ENCODE data around the gene HOXA13. TPM values are rescaled to one million over a fixed set of nuclear protein-coding genes. Genes with fewer than 3 reads are reported as not detected.

Gene HOXA13
- total RNA-seq, result 8.6 and 11.1 TPM in 2 replicates

DNA sequence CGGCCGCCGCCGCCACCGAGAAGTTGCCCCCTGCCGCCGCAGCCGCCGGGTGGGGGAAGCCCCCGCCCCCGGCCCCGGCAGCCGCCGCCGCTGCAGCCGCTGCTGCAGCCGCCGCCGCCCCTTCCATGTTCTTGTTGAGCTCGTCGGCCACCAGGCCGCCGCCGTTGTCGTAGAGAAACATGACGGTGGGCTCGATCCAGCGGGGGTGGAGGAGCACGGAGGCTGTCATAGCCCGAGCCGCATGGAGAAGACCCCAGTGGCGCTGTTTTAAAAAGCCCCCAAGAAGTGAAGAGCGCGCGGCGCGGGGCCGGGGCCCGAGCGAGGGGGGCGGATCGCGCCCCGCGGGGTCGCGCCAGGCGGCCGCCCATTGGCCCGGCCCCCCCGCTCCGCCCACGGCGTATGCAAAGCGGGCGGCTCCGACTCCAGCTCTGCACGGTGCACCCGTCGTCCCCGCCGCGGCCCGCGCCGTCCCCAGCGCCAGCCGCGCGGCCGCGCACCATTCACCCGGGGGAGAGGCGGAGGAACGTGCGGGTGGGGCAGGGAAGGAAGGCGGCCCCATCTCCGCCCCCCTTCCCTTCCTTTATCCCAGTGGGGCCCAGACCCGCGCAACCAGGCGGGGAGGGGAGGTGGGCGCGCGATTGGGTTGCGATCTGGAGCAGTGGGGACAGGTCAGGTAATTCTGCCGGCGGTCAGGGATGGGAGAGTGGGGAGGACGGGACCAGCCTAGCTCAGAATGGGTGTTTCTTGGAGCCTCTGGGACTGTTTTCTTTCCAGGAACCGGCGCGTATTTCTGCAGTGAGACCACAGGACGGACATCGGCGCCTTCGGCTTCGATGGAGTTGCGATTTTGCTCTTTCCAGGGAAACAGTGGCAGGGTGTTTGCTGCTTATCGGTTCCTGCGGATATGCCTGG lies at the start of gene HOXA13:
Gene HOXA13 (minus strand): TSS at position 243 of the 912 bp plus-strand sequence. CDS start 14 bp downstream, at position 229.

DNA sequence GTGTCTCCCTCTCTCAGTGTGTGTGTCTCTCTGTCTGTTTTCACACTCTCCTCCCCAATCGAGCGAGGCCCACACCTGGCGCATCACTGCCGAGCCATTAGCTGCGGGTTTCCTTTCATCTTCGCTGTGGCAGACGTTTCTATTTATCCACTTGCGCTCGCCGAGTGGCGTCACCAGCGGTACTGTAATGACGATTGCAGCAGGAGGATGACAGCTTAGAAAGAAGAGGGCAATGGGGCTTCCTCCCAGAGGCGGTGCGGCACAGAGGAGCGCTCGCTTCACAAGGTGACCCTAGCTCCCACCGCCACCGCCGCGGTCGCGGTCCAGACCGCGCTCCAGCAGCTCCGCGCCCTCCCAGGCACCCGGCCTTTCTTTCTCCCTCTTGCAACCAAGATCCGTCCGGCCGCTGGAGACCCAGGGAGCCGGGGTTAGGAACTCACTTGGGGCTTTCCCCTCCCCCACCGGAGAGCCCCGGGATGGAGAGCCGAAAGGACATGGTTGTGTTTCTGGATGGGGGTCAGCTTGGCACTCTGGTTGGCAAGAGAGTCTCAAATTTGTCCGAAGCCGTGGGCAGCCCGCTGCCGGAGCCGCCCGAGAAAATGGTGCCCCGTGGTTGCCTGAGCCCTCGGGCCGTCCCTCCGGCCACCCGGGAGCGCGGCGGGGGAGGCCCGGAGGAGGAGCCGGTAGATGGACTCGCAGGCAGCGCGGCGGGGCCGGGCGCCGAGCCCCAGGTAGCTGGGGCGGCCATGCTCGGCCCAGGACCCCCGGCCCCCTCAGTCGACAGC lies 42.9 kb upstream of the HOXA13 start, which contains the start of gene EVX1:
Gene EVX1 (plus strand): TSS at position 248 of the 785 bp plus-strand sequence. CDS start 229 bp downstream, at position 477.

GRCh38 chr7:27185013-27185853 lies 14.7 kb downstream of the HOXA13 start, which contains the start of gene HOXA11:
Gene HOXA11, minus strand, starts transcription at chr7:27185232. Its CDS starts 88 bp downstream, at chr7:27185144.

GRCh38 chr7:27173956-27174873 lies 25.7 kb downstream of the HOXA13 start, which contains the start of gene HOXA10:
Gene HOXA10, minus strand, starts transcription at chr7:27174320. Its CDS starts 14 bp downstream, at chr7:27174306.

GRCh38 chr7:27165089-27165995 lies 34.5 kb downstream of the HOXA13 start, which contains the start of gene HOXA9:
Gene HOXA9, minus strand, starts transcription at chr7:27165537. Its CDS starts 80 bp downstream, at chr7:27165457.

GRCh38 chr7:27156508-27156898 lies 43.4 kb downstream of the HOXA13 start, which contains the start of gene HOXA7:
Gene HOXA7, minus strand, starts transcription at chr7:27156675. Its CDS starts 130 bp downstream, at chr7:27156545.

GRCh38 chr7:27151931-27152815 lies 47.7 kb downstream of the HOXA13 start, which contains the start of gene HOXA3:
Gene HOXA3, minus strand, starts transcription at chr7:27152583. Its CDS starts 41,943 bp downstream, at chr7:27110640.

GRCh38 chr7:27147199-27148030 lies 52.5 kb downstream of the HOXA13 start, which contains the start of gene HOXA6:
Gene HOXA6, minus strand, starts transcription at chr7:27147774. Its CDS starts 25 bp downstream, at chr7:27147749.

Small RNA genes within 50 kb of the gene (small RNA-seq; reads per million reads assigned to genes)
- gene AC004080.5 (not detected), gene RF02140 (not detected), gene RF02141 (not detected)

Other genes starting within 250 kb of the HOXA13 start
- 0.54 and 0.65 TPM in 2 replicates for gene HOXA1, start 104.1 kb downstream of the HOXA13 start, total RNA-seq
- gene HOXA2, start 97.4 kb downstream of the HOXA13 start, total RNA-seq, result 0.76 and 1.6 TPM in 2 replicates
- gene HOXA4, start 69.3 kb downstream of the HOXA13 start, total RNA-seq, result 1.7 and 2.4 TPM in 2 replicates
- gene HOXA5, start 56.4 kb downstream of the HOXA13 start, total RNA-seq, result 6.7 and 8.1 TPM in 2 replicates
- gene HOXA6, start 52.3 kb downstream of the HOXA13 start, total RNA-seq, result 8.3 and 8.8 TPM in 2 replicates
- gene HOXA3, start 47.5 kb downstream of the HOXA13 start, total RNA-seq, result 8.1 and 9.4 TPM in 2 replicates
- gene HOXA7, start 43.4 kb downstream of the HOXA13 start, total RNA-seq, result 3.6 and 5.0 TPM in 2 replicates
- gene HOXA9, start 34.6 kb downstream of the HOXA13 start, total RNA-seq, result 20.8 and 29.9 TPM in 2 replicates
- gene HOXA10, start 25.8 kb downstream of the HOXA13 start, total RNA-seq, result 30.6 and 44.3 TPM in 2 replicates
- gene HOXA11, start 14.9 kb downstream of the HOXA13 start, total RNA-seq, result 15.3 and 18.9 TPM in 2 replicates
- gene EVX1, start 42.7 kb upstream of the HOXA13 start, total RNA-seq, result not detected in 2 replicates

Data from articular chondrocyte of knee joint (primary cell).